Measurements from ENCODE around the gene FOXJ2. TPM values are rescaled to one million over a fixed set of nuclear protein-coding genes. Genes with fewer than 3 reads are reported as not detected.

Gene FOXJ2
- total and polyA plus RNA-seq, 10 of the 15 experiments (the other 5 are each of a cell fraction or from before 2014, with no cell fraction given) = 1.4 to 9.3 (median 4.8) TPM

- SMC1A ChIA-PET (ENCODE audit: uncharacterized antibody, unreplicated experiment) = no interaction called here
- no TSS peak for BruUV-seq (replicated peaks)
- RAD21 ChIA-PET (ENCODE audit: unreplicated experiment) = no interaction called here
- H3K79me2 ChIP-seq (ENCODE audit: control insufficient read depth, insufficient read depth, low read length) = no peaks in the 10 kb centered on the region
- in situ Hi-C loops (cut with MboI) = no loop called here
- H3K27ac ChIP-seq (ENCODE audit: control insufficient read depth, insufficient read depth) = no peak overlapping the region
- no peaks in the 10 kb centered on the region for H3K27me3 ChIP-seq (replicated peaks in 1 of 2; ENCODE audit: control insufficient read depth in 2 of 2, insufficient read depth in 2 of 2, low read length in 1 of 2)
- FAIRE-seq (no peak), ATAC-seq (no peak), DNase-seq (ENCODE audit: low read depth, low spot score) (no peak)
- 97% methylated on average over 2 of the region's 2 CpGs for WGBS (ENCODE audit: insufficient coverage, insufficient replicate concordance, low lambda C conversion rate, missing lambda C conversion rate)
- CTCF ChIA-PET = interaction anchor here (1.7 kb wide), 1 partner anchor 13 kb away, joined by 4 read pairs; no protein-coding TSS in a partner anchor
- H4K20me1 ChIP-seq (ENCODE audit: control insufficient read depth, insufficient read depth) = no peaks in the 10 kb centered on the region
- TF ChIP-seq GABPA (IDR thresholded peaks at IDR 0.05; ENCODE audit: low read depth) (no peak), RCOR1 (conservative IDR thresholded peaks at IDR 0.05; ENCODE audit: low read depth, low read length) (no peak), TAF1 (IDR thresholded peaks at IDR 0.05; ENCODE audit: borderline replicate concordance, low read depth, low read length) (no peak), PAX8 (IDR thresholded peaks at IDR 0.05) (no peak), ESRRA (IDR thresholded peaks at IDR 0.05; ENCODE audit: low read length) (no peak), LARP7 (IDR thresholded peaks at IDR 0.05) (no peak), BCL11A (IDR thresholded peaks at IDR 0.05; ENCODE audit: low read depth, low read length) (no peak), NFYA (IDR thresholded peaks at IDR 0.05; ENCODE audit: borderline replicate concordance, low read depth, low read length) (no peak), SUZ12 (IDR thresholded peaks at IDR 0.05; ENCODE audit: unreplicated experiment) (no peak), HCFC1 (IDR thresholded peaks at IDR 0.05; ENCODE audit: low read length) (no peak), EED (IDR thresholded peaks at IDR 0.05; ENCODE audit: low read depth) (no peak), NFYB (IDR thresholded peaks at IDR 0.05; ENCODE audit: insufficient read depth, low read depth, low read length) (no peak), WRNIP1 (IDR thresholded peaks at IDR 0.05; ENCODE audit: borderline replicate concordance, low read depth, low read length) (no peak), BCLAF1 (IDR thresholded peaks at IDR 0.05) (no peak), ETV6 (conservative IDR thresholded peaks at IDR 0.05 in 1 of 2, IDR thresholded peaks at IDR 0.05 in 1 of 2; ENCODE audit: borderline replicate concordance in 1 of 2, low read depth in 1 of 2) (no peak), SPI1 (IDR thresholded peaks at IDR 0.05; ENCODE audit: borderline replicate concordance, insufficient read depth, low read depth, low read length) (no peak), RUNX3 (IDR thresholded peaks at IDR 0.05; ENCODE audit: low read length) (no peak), YBX1 (IDR thresholded peaks at IDR 0.05) (no peak), IRF4 (IDR thresholded peaks at IDR 0.05; ENCODE audit: low read depth, low read length) (no peak)
- POLR2A ChIA-PET = no interaction called here
- H3K4me1 ChIP-seq (ENCODE audit: control insufficient read depth, insufficient read depth, low read length) = no peaks in the 10 kb centered on the region
- H3K4me3 ChIP-seq = no peak overlapping the region
- H3K9ac ChIP-seq (ENCODE audit: control insufficient read depth, insufficient read depth, low read length) = no peak overlapping the region
- intact Hi-C loops (cut with micrococcal nuclease; ENCODE audit: unreplicated experiment) = no loop called here
- no peak overlapping the region for H3K4me2 ChIP-seq (ENCODE audit: control insufficient read depth, insufficient read depth)
- peaks cover 10 to 37% of the 10 kb centered on the region in 2 experiments for H3K36me3 ChIP-seq (ENCODE audit: control insufficient read depth in 2 of 2, insufficient read depth in 2 of 2, low read length in 1 of 2)
- no peaks in the 10 kb centered on the region for H3K9me3 ChIP-seq (replicated peaks; ENCODE audit: control insufficient read depth, insufficient read depth, low read length)
- H2AFZ ChIP-seq (ENCODE audit: control insufficient read depth, low read depth, low read length) = no peak overlapping the region
Observed at GRCh38 chr12:8096281-8096915, 63.9 kb downstream of the FOXJ2 start.
